Measurements from ENCODE around the gene FTO.

FTO gene

GRCh38 chr16:54140057-54140787, 436.3 kb downstream of the FTO start:
- FAIRE-seq, result no peak

GRCh38 chr16:54140788-54141136, 436.8 kb downstream of the FTO start:
- no peak for FAIRE-seq

GRCh38 chr16:54142787-54143186, 438.8 kb downstream of the FTO start:
- no peak for FAIRE-seq

- FAIRE-seq, result no peak
Measured at GRCh38 chr16:54143410-54143809, 439.5 kb downstream of the FTO start.

- no peak for FAIRE-seq
Measured at GRCh38 chr16:54143934-54144571, 440.1 kb downstream of the FTO start.

- no peak for FAIRE-seq
Measured at GRCh38 chr16:54144572-54144947, 440.6 kb downstream of the FTO start.

GRCh38 chr16:54145881-54146280, 441.9 kb downstream of the FTO start:
- no peak for FAIRE-seq

- no peak for FAIRE-seq
Measured at GRCh38 chr16:54148974-54149373, 445.0 kb downstream of the FTO start.

- no peak for FAIRE-seq
Measured at GRCh38 chr16:54150861-54151260, 446.9 kb downstream of the FTO start.

GRCh38 chr16:54152362-54153239, 448.6 kb downstream of the FTO start:
- no peak for FAIRE-seq

GRCh38 chr16:54153240-54153934, 449.4 kb downstream of the FTO start:
- FAIRE-seq, result no peak

GRCh38 chr16:54156349-54156748, 452.4 kb downstream of the FTO start:
- no peak for FAIRE-seq

- FAIRE-seq, result no peak
Measured at GRCh38 chr16:54158986-54159385, 455.0 kb downstream of the FTO start.

- FAIRE-seq, result no peak
Measured at GRCh38 chr16:54159490-54160080, 455.6 kb downstream of the FTO start.

- no peak for FAIRE-seq
Measured at GRCh38 chr16:54160252-54160860, 456.4 kb downstream of the FTO start.

GRCh38 chr16:54160939-54161897, 457.3 kb downstream of the FTO start:
- FAIRE-seq, result no peak

- FAIRE-seq, result no peak
Measured at GRCh38 chr16:54163197-54163843, 459.4 kb downstream of the FTO start.

- FAIRE-seq, result no peak
Measured at GRCh38 chr16:54164789-54165173, 460.8 kb downstream of the FTO start.

GRCh38 chr16:54165174-54165911, 461.4 kb downstream of the FTO start:
- FAIRE-seq, result no peak
